Measurements from ENCODE around the gene CLEC18A.
"Not testable (repeated sequence)": the region's sequence is repeated elsewhere in the genome, so short reads cannot be mapped to it uniquely, and the experiment has no call there.

The CLEC18A gene

GRCh38 chr16:69951017-69951671, at the start of gene CLEC18A:
Gene CLEC18A (plus strand): TSS chr16:69951334. CDS start chr16:69951367, 33 bp downstream.
- DNase-seq = not testable (repeated sequence)

- no peak for DNase-seq
These were observed 47.2 kb upstream of the CLEC18A start for GRCh38 chr16:69903865-69904415.

- DNase-seq = no peak
These were observed 46.5 kb upstream of the CLEC18A start for GRCh38 chr16:69904495-69905170.

- DNase-seq = no peak
These were observed 46.0 kb upstream of the CLEC18A start for GRCh38 chr16:69905171-69905555.

GRCh38 chr16:69906838-69907401, 44.2 kb upstream of the CLEC18A start:
- DNase-seq = no peak

GRCh38 chr16:69909043-69909442, 42.1 kb upstream of the CLEC18A start:
- DNase-seq = no peak

GRCh38 chr16:69909760-69910159, 41.4 kb upstream of the CLEC18A start:
- no peak for DNase-seq

- no peak for DNase-seq
These were observed 40.2 kb upstream of the CLEC18A start for GRCh38 chr16:69910964-69911363.

GRCh38 chr16:69916462-69916861, 34.7 kb upstream of the CLEC18A start:
- DNase-seq = no peak

GRCh38 chr16:69917311-69917710, 33.8 kb upstream of the CLEC18A start:
- DNase-seq = no peak

GRCh38 chr16:69917739-69918138, 33.4 kb upstream of the CLEC18A start:
- no peak for DNase-seq

GRCh38 chr16:69918241-69918640, 32.9 kb upstream of the CLEC18A start:
- DNase-seq = no peak

GRCh38 chr16:69921127-69921526, 30.0 kb upstream of the CLEC18A start:
- no peak for DNase-seq

- DNase-seq = no peak
These were observed 28.9 kb upstream of the CLEC18A start for GRCh38 chr16:69922200-69922599.

- no peak for DNase-seq
These were observed 26.9 kb upstream of the CLEC18A start for GRCh38 chr16:69924041-69924775.

- DNase-seq = no peak
These were observed 26.4 kb upstream of the CLEC18A start for GRCh38 chr16:69924777-69925191.

- DNase-seq = no peak
These were observed 25.8 kb upstream of the CLEC18A start for GRCh38 chr16:69925311-69925710.

- no peak for DNase-seq
These were observed 24.9 kb upstream of the CLEC18A start for GRCh38 chr16:69926241-69926640.

- DNase-seq = no peak
These were observed 23.9 kb upstream of the CLEC18A start for GRCh38 chr16:69927056-69927757.

- no peak for DNase-seq
These were observed 22.2 kb upstream of the CLEC18A start for GRCh38 chr16:69928856-69929400.

GRCh38 chr16:69929480-69929879, 21.7 kb upstream of the CLEC18A start:
- no peak for DNase-seq

- DNase-seq = peak; percentile 57
These were observed 20.9 kb upstream of the CLEC18A start for GRCh38 chr16:69930117-69930776.

All from activated CD4-positive, alpha-beta T cell treated with anti-CD3 and anti-CD28 coated beads for 48 hours (primary cell).